Measurements from ENCODE around the gene TTLL1. TPM values are rescaled to one million over a fixed set of nuclear protein-coding genes. Genes with fewer than 3 reads are reported as not detected.

Gene TTLL1
- total RNA-seq, 1 experiment from 2014 or later, result 4.3 TPM

DNA sequence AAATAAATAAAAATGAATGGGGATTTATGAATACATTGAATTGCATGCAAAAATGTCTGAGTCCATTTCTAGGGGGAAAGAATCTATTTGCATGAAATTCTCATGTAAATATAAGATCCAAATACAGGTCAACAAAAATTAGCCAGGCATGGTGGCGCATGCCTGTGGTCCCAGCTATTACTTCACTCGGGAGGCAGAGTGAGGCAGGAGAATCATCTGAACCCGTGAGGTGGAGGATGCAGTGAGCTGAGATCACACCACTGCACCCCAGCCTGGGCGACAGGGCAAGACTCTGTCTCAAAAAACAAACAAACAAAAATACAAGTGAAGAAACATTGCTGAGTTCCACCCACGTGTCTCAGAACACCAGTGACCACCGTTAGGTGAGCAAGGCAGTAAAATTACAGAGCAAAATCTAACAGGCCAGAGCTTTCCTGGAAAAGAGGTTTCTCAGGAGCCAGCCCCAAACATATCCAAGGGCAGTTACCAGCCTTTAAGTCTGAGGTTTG is 91.6 kb downstream of the TTLL1 start:
- H2AFZ ChIP-seq (ENCODE audit: low read depth, low read length, poor library complexity, severe bottlenecking), result no peak overlapping the region
- no peaks in the 10 kb centered on the region for H3K36me3 ChIP-seq (ENCODE audit: control insufficient read depth in 1 of 2, insufficient read depth in 2 of 2, low read length in 2 of 2)
- H3K9me3 ChIP-seq (ENCODE audit: control insufficient read depth in 1 of 2, insufficient read depth in 1 of 2, low read depth in 1 of 2, low read length in 2 of 2), result no peaks in the 10 kb centered on the region
- CTCF ChIA-PET, result no interaction called here
- peak overlapping the region; percentile 9; the same call in 1 of the 2 replicates for H3K27ac ChIP-seq (ENCODE audit: low read depth, low read length)
- TF ChIP-seq, protein P1, sequence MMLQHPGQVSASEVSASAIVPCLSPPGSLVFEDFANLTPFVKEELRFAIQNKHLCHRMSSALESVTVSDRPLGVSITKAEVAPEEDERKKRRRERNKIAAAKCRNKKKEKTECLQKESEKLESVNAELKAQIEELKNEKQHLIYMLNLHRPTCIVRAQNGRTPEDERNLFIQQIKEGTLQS (IDR thresholded peaks at IDR 0.05), result no peak
- TF ChIP-seq POLR2AphosphoS5 (IDR thresholded peaks at IDR 0.05; ENCODE audit: low read depth, low read length), result no peak
- TF ChIP-seq, protein P2, sequence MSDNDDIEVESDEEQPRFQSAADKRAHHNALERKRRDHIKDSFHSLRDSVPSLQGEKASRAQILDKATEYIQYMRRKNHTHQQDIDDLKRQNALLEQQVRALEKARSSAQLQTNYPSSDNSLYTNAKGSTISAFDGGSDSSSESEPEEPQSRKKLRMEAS (IDR thresholded peaks at IDR 0.05), result no peak
- no peak for TF ChIP-seq YY1 (IDR thresholded peaks at IDR 0.05; ENCODE audit: extremely low read depth, insufficient replicate concordance, low read depth, low read length)
- no peak for TF ChIP-seq SRF (IDR thresholded peaks at IDR 0.05; ENCODE audit: low read depth)
- TF ChIP-seq, protein P3, sequence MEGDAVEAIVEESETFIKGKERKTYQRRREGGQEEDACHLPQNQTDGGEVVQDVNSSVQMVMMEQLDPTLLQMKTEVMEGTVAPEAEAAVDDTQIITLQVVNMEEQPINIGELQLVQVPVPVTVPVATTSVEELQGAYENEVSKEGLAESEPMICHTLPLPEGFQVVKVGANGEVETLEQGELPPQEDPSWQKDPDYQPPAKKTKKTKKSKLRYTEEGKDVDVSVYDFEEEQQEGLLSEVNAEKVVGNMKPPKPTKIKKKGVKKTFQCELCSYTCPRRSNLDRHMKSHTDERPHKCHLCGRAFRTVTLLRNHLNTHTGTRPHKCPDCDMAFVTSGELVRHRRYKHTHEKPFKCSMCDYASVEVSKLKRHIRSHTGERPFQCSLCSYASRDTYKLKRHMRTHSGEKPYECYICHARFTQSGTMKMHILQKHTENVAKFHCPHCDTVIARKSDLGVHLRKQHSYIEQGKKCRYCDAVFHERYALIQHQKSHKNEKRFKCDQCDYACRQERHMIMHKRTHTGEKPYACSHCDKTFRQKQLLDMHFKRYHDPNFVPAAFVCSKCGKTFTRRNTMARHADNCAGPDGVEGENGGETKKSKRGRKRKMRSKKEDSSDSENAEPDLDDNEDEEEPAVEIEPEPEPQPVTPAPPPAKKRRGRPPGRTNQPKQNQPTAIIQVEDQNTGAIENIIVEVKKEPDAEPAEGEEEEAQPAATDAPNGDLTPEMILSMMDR (IDR thresholded peaks at IDR 0.05 in 2 of 3, conservative IDR thresholded peaks at IDR 0.05 in 1 of 3; ENCODE audit: borderline replicate concordance in 1 of 3, insufficient read depth in 1 of 3, low read depth in 2 of 3, low read length in 2 of 3), result no peak
- TF ChIP-seq EGR1 (IDR thresholded peaks at IDR 0.05; ENCODE audit: low read depth), result no peak
- no peak for TF ChIP-seq CEBPB (IDR thresholded peaks at IDR 0.05; ENCODE audit: low read depth)
- ATAC-seq (no peak), DNase-seq (ENCODE audit: low read depth, low spot score) (no peak)
- no peak overlapping the region for H3K4me2 ChIP-seq (ENCODE audit: low read length)
- H3K9ac ChIP-seq (ENCODE audit: low read length), result no peak overlapping the region
- H3K4me1 ChIP-seq (ENCODE audit: control insufficient read depth in 1 of 2, insufficient read depth in 2 of 2, low read length in 2 of 2), result peaks cover 28 to 52% of the 10 kb centered on the region in 2 experiments
- BruUV-seq (replicated peaks), result no TSS peak
- H3K9me2 ChIP-seq (ENCODE audit: insufficient read depth), result no peaks in the 10 kb centered on the region
- no peaks in the 10 kb centered on the region for H3K27me3 ChIP-seq (ENCODE audit: insufficient read depth, low read length)
- POLR2A ChIA-PET, result no interaction called here
- H3K79me2 ChIP-seq (ENCODE audit: insufficient read depth, low read length), result peaks cover 92% of the 10 kb centered on the region
- peaks cover 12% of the 10 kb centered on the region; the same call in 1 of the 2 replicates for H4K20me1 ChIP-seq (ENCODE audit: insufficient read depth)
- RAD21 ChIA-PET (ENCODE audit: low non-redundant PET in 1 of 2, low total read pairs in 2 of 2, uncharacterized antibody in 2 of 2, unreplicated experiment in 2 of 2), result no interaction called here
- H3K4me3 ChIP-seq (replicated peaks in 1 of 2; ENCODE audit: low read depth in 1 of 2, low read length in 2 of 2), result no peak overlapping the region
- intact Hi-C loops (cut with micrococcal nuclease), result no loop called here
